HG03439 (cell line): ENCODE measurements around the gene LAMA2.

Source experiments
- ATAC-seq: cut with Tn5 transposase; IDR thresholded peaks from one replicate; pipeline ENCODE4 v1.9.1; 2021; ENCODE audit warnings: mild to moderate bottlenecking, moderate library complexity; ENCODE audit not compliant: unreplicated experiment

LAMA2 gene

DNA sequence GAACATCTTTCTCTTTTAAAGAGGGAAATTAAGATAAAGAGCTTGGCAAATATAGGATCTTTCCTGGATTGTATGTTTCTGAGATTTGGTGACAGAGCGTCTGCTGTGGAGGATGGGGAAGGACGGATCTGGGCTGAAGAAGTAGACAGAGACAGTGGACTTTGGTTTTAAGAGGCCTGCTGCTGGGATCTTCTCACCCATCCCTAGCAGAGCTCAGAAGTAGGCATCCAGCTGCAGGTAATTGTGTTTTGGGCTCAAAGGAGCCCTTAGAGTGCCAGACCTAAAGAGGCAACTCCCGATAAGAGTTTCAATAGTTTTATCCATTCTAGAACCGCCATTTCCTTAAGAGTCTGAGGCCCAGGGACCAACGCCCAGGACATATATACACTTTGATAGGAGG, 20.8 kb downstream of the LAMA2 start:
- no peak for ATAC-seq

DNA sequence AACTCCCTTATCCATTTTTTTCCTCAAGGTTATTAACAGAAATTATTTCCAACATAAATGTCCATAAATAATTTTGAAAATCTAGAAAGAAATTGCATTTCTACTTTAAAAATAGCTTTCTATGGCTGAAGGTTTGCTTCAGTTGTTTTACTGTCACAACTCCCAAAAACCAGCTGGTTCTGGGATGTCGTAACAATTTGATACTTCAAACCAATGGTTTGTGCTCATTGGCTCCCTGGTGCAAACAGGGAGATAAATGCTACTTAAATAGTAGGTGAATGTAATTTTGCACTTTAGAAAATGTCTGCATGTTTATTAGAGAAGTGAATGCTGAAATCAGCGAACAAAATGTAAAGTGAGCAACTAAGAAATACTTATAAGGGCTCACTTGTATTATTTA, 31.1 kb downstream of the LAMA2 start:
- ATAC-seq, result no peak

DNA sequence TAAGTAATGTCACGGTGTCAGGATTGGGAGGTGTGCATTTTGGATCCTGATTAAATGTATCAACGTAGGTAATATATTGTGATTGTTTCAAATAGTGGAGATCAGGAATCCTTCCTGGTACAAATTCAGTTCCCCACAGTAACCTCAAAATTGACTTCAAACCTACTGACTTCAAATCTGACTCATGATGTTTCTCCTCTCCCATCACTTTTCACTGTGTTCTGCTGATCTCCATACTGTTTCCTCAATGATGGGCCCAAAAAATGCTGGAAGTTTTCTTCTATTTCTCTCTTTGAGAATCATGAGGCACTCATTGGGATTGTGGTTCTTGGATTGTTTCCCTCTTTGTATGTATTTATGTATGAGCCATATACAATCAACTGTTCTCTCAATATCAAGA, 35.9 kb downstream of the LAMA2 start:
- ATAC-seq, result no peak

DNA sequence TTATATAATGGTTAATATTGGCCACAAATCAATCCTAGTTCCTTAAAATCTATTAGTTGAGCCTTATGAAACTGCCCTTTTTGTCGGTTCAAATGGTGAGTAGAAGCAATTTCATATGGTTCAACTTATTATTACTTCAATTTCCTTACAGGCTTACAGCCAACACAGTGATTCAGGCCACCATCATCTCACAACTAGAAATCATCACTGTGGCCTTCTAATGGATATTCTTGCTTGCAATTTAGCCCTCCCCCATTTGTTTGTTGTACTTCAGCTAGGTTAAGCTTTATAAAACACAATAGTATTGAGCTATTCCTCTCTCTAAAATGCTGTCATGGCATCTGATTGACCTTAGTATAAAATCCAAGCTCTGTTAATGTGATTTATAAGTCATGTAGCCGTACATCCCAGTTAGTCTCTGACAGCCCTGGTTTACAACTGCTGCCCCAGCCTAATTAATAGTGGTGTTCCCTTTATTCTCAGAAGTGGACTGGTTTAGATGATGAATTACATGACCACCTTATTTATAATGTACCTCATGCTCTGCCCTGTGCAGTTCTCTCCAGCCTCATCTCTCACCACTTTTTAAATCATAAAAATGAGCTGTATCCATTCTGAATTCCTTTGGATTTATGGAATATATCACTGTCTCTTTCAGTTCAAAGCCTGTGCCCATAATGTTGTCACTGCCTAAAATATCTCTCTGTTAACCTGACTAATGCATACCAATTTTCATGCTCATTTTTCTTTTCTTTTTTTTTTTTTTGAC, 36.7 kb downstream of the LAMA2 start:
- ATAC-seq, result no peak

DNA sequence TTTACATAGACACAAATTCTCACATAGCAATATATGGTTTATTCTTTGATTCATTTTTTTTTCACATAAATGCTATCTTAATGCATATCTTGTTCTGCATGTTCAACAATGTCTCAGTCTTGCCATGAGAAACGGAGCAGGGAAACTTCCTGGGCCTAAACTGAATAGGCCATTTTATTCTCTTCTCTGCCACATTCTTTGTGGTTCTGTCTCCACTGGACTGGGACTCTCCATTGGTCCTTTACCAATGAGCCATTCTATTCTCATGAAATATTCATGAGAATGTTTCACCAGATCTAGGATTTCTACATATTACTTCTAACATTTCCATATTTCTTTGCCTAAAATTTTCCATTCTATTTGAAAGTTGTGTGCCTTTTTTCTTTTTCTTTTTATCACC, 42.8 kb downstream of the LAMA2 start:
- no peak for ATAC-seq

DNA sequence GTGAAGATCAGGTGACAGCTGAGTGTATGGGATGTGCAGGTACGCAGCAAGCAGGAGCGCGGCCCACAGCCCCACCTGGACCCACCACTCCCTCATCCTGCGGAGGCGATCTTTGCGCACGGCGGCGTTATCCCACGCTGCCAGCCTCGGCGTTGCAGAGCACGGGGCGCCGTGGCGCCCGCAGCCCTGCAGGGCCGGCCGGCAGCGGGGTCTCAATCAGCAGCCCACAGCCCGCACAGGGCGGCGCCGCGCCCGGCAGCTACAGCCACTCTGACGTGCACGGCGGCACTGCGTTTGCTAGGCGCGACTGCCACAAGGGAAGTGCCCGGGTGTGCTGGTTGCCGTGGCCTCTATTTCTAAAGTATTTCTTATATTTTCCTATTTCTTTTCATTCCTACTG, 46.9 kb downstream of the LAMA2 start:
- ATAC-seq, result no peak

DNA sequence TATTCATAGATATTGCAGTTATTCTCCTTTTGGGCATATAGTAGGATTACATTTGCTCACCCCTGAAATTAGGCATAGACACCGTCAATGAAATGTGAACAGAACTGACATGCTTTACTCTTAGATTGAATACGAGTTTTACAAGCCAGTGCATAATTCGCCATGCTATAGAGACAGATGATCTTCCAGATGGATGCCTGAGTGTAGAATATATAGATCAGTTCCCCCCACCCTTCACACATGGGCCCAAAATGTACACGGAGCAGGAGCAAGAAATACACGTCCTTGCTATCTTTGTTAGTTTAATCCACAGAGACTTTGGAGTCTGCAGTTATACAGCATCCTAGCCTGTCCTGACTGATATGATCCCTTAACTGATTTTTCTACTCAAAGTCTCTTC, 47.4 kb downstream of the LAMA2 start:
- ATAC-seq, result no peak

DNA sequence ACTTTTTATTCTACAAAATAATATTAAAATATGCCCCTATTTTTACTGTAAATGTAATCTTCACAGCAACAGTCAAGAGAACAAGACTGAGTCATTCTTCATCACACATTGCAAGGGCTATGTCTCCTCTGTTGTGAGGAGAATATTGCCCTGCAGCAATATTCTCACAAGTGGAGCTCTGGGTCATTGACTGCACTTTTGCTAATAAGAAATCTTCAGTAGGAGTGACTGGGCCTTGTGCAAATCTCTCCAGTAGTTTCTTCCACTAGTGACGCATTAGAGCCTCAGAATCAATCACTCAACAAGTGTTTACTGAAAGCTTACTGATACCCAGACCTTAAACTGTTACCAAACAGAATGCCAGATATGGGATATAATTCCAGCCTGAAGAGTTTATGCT, 49.1 kb downstream of the LAMA2 start:
- no peak for ATAC-seq

DNA sequence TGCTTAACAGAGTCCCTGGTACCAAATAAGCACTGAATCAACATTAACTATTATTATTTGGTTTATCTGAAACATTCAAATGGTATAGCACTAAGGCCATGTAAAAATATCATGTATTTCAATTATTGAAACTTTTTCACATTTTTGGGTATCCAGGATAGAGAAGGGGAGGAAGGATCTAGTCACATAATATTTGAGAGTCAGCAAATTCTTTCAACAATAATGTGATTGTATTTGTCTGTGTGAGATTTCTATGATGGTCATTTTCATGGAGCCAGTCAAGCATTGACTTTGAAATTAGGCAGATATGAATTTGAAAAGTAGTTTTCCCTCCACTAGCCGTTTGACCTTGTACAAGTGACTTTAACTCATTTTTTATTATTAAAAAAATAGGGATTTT, 67.9 kb downstream of the LAMA2 start:
- ATAC-seq, result no peak

DNA sequence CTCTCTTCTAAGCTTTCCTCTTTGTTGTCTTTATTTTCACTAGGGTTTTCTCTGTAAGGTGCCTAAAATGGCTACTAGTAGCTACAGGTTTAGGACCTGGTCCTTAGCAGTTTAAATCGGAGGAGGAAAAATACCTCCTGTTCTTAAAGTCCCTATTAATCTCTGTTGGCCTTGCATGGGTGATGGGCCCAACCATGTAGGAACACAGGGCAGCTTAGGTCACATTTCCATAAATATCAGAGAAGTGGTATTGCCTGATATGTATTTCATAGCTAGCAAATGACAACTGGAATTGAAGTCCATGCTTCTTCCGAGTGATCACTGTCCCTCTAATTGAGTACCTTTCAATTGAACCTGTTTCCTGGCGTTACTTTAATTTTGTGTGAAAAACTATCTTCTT, 70.0 kb downstream of the LAMA2 start:
- ATAC-seq, result no peak

DNA sequence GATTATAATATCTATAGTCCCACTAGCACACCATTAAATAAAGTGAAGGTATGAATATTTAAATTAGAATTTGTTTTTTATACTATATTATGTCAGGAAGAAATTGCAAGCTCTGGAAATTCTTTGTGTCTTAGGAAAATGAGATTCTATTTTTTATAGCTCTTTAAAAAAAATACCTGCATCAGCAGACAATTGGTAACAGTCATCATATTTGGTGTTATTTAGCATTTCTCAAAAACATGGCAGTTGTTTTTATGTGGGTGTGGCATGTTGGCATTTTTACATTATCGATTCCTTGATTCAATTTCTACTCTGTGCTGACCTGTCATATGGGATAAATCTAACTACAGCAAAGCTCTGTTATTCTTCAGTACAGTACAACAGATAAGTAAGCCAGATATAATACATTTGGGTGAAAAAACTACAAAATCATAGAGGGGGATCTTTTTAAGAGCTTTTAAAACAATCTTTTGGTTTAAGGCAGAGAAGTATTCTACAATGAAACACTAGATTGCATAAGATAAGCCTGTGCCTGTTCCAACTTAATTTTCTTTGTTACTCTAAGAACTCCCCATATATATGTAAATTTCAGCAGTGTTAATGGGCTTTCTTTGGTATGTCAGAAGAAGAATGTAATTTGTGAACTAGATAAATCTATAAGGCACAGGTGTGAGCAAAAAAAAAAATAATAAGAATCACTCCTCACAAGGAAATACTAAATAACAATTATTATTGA, 71.5 kb downstream of the LAMA2 start:
- ATAC-seq, result no peak

DNA sequence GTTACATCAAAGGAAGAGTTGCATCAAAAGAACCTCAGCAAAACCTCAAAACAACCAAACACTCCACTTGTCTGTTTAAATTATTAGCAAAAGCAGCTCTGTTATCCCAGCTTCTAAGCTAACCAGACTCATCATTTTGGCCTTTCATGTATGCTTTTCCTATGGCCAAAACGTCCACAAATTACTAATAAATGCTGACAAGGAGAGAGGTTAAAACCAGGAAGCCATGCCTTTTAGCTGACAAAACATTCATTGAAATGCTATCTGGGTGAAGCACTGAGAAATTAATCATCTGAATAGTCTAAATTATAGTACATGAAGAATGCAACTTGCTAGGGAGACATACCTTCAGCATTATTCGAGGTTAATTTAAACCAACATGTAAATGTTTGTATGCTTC, 80.6 kb downstream of the LAMA2 start:
- ATAC-seq, result no peak

DNA sequence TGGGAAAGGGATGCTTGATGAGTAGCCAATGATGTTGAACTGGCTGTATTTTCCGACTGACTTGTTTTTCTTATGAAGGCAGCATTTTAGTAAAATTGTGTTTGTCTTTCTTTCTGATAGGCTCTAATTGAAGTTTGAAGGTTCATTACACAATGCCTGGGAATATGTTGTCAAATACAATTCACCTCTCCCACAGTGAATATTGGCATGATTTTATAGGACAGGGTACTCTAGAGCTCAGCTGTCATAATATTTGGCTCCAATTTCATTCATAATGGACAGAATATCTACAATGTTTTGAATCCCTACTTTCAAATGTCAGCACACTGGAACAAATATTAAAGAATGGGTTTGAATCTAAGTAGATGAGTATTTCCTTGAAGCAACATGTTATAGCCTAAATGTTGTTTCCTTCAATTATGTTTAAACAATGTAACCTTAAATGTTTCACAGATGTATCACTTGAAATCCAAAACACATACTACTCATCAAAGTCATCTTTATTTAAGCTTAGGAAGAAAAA, 81.4 kb downstream of the LAMA2 start:
- no peak for ATAC-seq

DNA sequence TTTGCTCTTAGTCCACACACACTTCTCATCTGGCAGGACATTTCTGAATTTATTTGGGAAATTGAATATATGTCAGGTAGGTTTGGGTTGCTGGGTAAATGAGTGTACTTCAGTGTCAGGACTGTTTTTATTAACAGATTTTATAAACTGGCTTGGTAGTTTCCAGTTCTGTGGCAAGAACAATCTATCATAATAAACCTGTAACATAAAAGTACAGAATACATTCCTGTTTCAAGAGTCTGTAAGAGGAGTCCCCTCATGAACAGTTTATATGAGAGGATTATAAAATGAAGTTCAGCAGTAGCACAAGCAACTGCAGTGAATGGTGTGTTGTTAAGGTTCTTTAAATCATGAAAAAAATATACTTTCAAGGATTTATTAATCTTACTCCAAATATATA, 81.8 kb downstream of the LAMA2 start:
- ATAC-seq, result no peak

DNA sequence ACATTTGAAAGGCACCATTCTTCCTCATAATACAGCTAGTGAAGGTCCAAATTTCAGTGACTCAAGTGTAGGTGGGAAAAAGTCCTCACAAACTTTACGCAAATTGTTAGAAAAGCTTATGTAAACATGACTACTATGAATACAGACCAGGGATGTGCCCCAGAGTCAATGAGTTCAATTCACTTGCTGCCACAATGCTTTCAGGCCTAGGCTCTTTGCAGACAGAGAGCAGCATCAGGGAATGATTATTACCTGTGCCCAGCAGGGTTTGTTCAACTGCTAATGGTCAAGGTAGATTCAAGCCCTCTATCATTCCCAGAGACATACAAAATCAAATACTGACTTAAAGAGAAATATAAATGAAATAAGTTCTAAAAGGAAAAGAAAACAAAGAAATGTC, 84.0 kb downstream of the LAMA2 start:
- ATAC-seq, result no peak

DNA sequence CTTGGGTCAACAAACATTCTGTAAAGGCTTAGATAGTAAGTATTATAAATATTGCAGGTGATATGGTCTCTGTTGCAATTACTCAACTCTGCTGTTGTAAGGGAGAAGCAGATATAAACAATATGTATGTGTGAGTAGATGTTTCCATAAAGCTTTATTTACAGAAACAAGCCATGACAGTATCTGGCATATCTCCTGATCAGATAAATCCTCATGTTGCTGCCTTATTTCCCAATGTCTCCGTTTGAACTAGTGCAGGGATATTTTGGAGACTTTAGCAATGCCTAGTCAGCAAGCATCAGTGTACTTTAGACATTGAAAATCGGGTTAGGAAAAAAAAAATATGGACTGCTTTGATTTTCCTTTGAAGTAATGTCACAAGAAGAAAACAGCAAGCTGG, 96.1 kb downstream of the LAMA2 start:
- no peak for ATAC-seq

DNA sequence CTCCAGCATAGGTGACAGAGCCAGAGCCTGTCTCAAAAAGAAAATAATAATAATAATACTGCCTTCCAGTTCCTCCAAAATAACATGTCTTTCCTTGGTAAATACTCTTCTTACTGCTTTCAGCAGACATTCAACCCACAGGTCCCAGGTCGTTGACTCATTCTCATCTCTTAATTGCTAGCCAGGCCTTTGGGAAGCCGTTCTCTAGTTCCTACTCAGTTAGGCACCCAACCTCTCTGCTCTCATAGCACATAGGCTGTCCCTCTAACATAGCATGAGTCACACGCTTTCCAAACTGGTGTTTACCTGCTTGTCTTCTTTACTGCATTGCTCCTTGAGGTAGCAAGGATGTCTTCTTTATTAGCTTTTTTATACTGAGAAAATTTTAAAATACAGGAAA, 98.8 kb downstream of the LAMA2 start:
- ATAC-seq, result no peak

DNA sequence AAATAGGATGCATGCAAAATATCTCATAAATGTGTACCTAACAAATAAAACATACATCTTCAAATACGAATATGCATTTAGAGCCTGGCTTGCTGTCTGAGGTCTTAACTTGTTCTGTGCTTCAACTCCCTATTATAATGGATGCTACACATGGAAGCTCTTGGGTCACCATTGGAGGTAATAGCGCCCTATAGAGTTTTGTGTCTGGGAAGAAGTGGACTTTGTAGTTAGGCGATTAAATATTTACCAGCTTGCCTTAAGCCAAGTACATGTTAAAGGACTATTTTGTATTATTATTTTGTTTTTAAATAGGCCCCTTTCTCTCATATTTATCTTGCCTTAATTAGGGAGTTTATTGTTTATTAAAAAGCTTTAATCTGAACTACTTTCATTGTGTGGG, 107.4 kb downstream of the LAMA2 start:
- ATAC-seq, result no peak

DNA sequence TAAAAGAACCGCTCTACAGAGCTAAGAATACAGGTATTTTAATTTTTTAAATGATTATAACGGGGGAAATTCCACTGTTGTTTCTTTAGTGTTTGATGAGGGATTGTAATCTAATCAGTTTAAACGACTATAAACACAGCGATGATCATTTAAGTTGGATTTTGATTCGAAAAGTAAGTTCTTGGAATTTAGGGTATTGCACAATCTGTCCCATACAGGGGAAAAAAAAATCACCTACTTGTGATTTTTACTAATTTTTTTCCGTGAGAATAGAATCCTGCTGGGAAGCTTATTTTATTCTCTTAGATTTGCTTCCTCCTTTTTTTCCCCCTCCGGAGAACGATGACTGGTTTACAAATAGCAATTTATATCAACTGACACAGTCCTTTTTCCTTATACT, 108.0 kb downstream of the LAMA2 start:
- ATAC-seq, result no peak

DNA sequence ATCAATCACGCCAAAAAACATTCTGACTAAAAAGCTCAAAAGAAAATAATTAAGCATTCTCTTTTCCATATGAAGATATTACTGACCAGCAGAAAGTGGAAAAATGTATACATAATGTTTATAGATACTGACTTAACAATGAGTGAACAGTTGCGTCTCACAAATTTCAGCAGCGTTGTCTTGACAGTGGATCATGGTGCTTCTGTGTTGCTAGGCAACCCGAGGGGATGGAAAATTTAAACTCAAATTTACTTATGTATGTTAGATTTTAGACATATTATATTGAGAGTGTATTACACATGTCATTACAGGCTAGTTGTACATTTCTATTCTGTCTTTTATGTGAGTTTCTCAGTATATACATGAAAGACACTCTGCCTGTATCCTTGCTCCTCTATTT, 110.2 kb downstream of the LAMA2 start:
- ATAC-seq, result no peak

DNA sequence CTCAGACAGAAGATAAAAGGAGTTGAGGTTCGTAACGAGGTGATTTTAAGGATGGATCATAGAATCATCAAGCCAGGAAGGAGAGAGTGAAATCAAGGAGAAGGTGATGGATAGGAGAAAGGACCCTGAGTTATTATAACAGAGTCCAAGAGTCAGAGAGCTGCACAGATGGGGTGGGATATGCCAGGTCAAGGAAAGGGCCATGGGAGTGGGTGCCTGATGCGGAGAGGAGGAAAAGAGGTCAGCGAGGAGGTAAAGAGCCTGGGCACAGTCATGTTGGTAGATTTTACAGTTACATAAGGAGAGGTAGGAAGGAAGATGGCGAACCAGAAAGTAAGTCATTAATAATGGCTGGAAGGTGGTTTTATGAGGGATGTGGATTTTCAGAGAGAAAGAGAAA, 114.9 kb downstream of the LAMA2 start:
- no peak for ATAC-seq

DNA sequence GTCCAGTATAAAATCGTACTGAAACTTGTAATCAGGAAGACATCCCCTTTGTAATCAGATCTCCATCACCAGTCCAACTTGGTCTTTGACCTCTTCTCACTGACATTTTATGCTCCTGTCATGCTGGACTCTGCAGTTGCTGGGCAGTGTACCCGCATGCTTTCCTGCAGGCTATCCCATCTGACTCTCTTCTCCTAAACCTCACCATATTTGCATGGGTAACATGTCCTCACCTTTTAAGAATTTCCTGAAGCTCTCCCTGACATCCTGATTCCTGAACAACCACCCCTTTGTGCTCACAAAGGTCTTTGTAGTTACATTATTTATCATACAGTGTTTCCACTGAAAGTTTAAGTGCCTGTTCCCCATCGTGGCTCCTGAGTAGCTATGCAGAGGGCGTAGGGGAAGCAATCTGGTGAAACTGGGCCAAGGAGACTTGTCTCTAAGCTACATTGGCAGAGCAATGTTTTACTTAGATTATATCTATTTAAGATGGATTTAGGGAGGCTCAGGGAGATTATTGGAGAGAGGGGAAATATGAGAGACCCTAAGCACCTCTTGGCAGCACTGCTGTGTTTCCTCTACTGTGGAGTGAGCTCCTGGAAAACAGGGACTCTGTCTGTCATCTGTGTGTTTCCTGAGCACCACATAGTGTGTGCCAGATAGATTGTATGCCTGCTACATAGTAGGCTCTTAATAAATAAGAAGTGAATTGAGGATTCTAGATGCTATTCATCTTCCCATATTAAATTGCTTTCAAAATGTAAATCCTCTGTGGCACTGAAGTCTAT, 124.0 kb downstream of the LAMA2 start:
- no peak for ATAC-seq
